HEK293 (cell line): ENCODE data around the gene UPP2.

Experiments
- CTCF ChIA-PET: fragments of 350-600 bp; formaldehyde crosslinking; extraction: SDS; loops from one replicate; lab custom pipeline; 2021; ENCODE audit warnings: antibody characterized with exemption; lab: Yijun Ruan, JAX
- POLR2A ChIA-PET: fragments of 300-600 bp; formaldehyde crosslinking; extraction: SDS; loops from one replicate; lab custom pipeline; 2020; ENCODE audit warnings: antibody characterized with exemption, inconsistent platforms; lab: Yijun Ruan, JAX
- H3K27ac ChIP-seq: fragments of 200-500 bp; sonication (Bioruptor generic); 2 replicates; pipeline ENCODE4 v1.5.1; 2014; ENCODE audit warnings: low read depth, low read length, control low read depth, inconsistent platforms; ENCODE audit errors: extremely low read depth
- H3K36me3 ChIP-seq, 2 experiments: fragments of 200-500 bp in 1 of 2; sonication (Bioruptor generic) in 1 of 2; 1 replicate in 1 of 2; 2 replicates in 1 of 2; pipeline ENCODE4 v1.5.1; 2014 to 2017; ENCODE audit warnings: inconsistent platforms in 2 of 2, low read length in 2 of 2; ENCODE audit not compliant: control insufficient read depth in 2 of 2, insufficient read depth in 1 of 2
- H3K4me1 ChIP-seq: fragments of 200-500 bp; sonication (Bioruptor generic); 2 replicates; pipeline ENCODE4 v1.5.1; 2014; ENCODE audit warnings: mild to moderate bottlenecking, low read length, inconsistent platforms; ENCODE audit not compliant: control insufficient read depth, insufficient read depth
- H3K4me3 ChIP-seq: 2 replicates; pipeline ENCODE4 v1.5.1; 2011; ENCODE audit warnings: low read depth, mild to moderate bottlenecking, control low read depth, low read length, moderate library complexity
- H3K9me3 ChIP-seq: fragments of 200-500 bp; sonication (Bioruptor generic); 2 replicates; pipeline ENCODE4 v1.5.1; 2014; ENCODE audit warnings: low read depth, low read length, inconsistent platforms; ENCODE audit not compliant: control insufficient read depth, insufficient read depth
- AEBP2 ChIP-seq: fragments of 450-650 bp; formaldehyde crosslinking; IDR thresholded peaks from 2 replicates; pipeline ENCODE4 v1.5.1; 2016; ENCODE audit warnings: missing biosample characterization, missing genetic modification characterization, borderline replicate concordance
- IKZF3 ChIP-seq: fragments of 450-650 bp; IDR thresholded peaks from 2 replicates; pipeline ENCODE4 v1.5.0; 2018; ENCODE audit warnings: missing biosample characterization, mild to moderate bottlenecking, missing genetic modification characterization, moderate library complexity
- KLF1 ChIP-seq: fragments of 450-650 bp; formaldehyde crosslinking; IDR thresholded peaks from 2 replicates; pipeline ENCODE4 v1.5.1; 2016; ENCODE audit warnings: missing biosample characterization, missing genetic modification characterization
- PRDM1 ChIP-seq: fragments of 450-650 bp; formaldehyde crosslinking; IDR thresholded peaks from 2 replicates; pipeline ENCODE4; 2016; ENCODE audit warnings: missing biosample characterization, missing genetic modification characterization
- PRDM6 ChIP-seq: fragments of 450-650 bp; formaldehyde crosslinking; IDR thresholded peaks from 2 replicates; pipeline ENCODE4 v1.5.1; 2017; ENCODE audit warnings: missing biosample characterization, missing genetic modification characterization
- ZBTB11 ChIP-seq: fragments of 450-650 bp; formaldehyde crosslinking; conservative IDR thresholded peaks from 2 replicates; pipeline ENCODE4 v1.5.1; 2016; ENCODE audit warnings: low read depth, missing biosample characterization, missing genetic modification characterization
- ZFP3 ChIP-seq: fragments of 450-650 bp; formaldehyde crosslinking; IDR thresholded peaks from 2 replicates; pipeline ENCODE4 v1.5.1; 2016; ENCODE audit warnings: low read depth, missing biosample characterization, missing genetic modification characterization
- ZNF174 ChIP-seq: fragments of 450-650 bp; formaldehyde crosslinking; IDR thresholded peaks from 2 replicates; pipeline ENCODE4 v1.5.0; 2017; ENCODE audit warnings: missing biosample characterization, mild to moderate bottlenecking, missing genetic modification characterization
- ZNF366 ChIP-seq: fragments of 450-650 bp; formaldehyde crosslinking; conservative IDR thresholded peaks from 2 replicates; pipeline ENCODE4 v1.5.1; 2016; ENCODE audit warnings: missing biosample characterization, missing genetic modification characterization
- ZNF544 ChIP-seq: fragments of 450-650 bp; formaldehyde crosslinking; IDR thresholded peaks from 2 replicates; pipeline ENCODE4 v1.5.0; 2017; ENCODE audit warnings: missing biosample characterization, missing genetic modification characterization
- ZNF549 ChIP-seq: fragments of 450-650 bp; IDR thresholded peaks from 2 replicates; pipeline ENCODE4 v1.5.1; 2018; ENCODE audit warnings: missing biosample characterization, missing genetic modification characterization, mild to moderate bottlenecking, inconsistent platforms, moderate library complexity
- ZNF704 ChIP-seq: fragments of 450-650 bp; formaldehyde crosslinking; IDR thresholded peaks from 2 replicates; pipeline ENCODE4 v1.5.1; 2016; ENCODE audit warnings: missing biosample characterization, missing genetic modification characterization
- ZNF707 ChIP-seq: fragments of 450-650 bp; formaldehyde crosslinking; IDR thresholded peaks from 2 replicates; pipeline ENCODE4 v1.5.1; 2016; ENCODE audit warnings: missing biosample characterization, missing genetic modification characterization
- ZNF776 ChIP-seq: fragments of 450-650 bp; formaldehyde crosslinking; IDR thresholded peaks from 2 replicates; pipeline ENCODE4 v1.5.0; 2017; ENCODE audit warnings: missing biosample characterization, missing genetic modification characterization, borderline replicate concordance
- ZNF830 ChIP-seq: fragments of 450-650 bp; IDR thresholded peaks from 2 replicates; pipeline ENCODE4 v1.5.0; 2018; ENCODE audit warnings: missing biosample characterization, missing genetic modification characterization, low read depth, mild to moderate bottlenecking, moderate library complexity

The UPP2 gene

GRCh38 chr2:158128168-158128973, 26.7 kb downstream of the UPP2 start (continued):
- TF ChIP-seq ZBTB11 (tag by site-specific recombination) (no peak), ZNF704 (no peak), ZNF174 (no peak), PRDM6 (tag by site-specific recombination) (no peak), IKZF3 (tag by site-specific recombination) (no peak)
- TF ChIP-seq, all 188 proteins: peak for 0

GRCh38 chr2:158129037-158129436, 27.4 kb downstream of the UPP2 start:
- ChIA-PET POLR2A (no interaction called here), CTCF (no interaction called here)
- no peaks in the 10 kb centered on the region; the same call in 1 of the 2 replicates for H3K4me1 ChIP-seq
- H3K36me3 ChIP-seq = no peaks in the 10 kb centered on the region
- H3K4me3 ChIP-seq = no peak overlapping the region
- no peak for TF ChIP-seq ZNF707 (tag by site-specific recombination)
- TF ChIP-seq PRDM1 = no peak
- TF ChIP-seq ZNF544 (tag by site-specific recombination) = no peak
- no peak for TF ChIP-seq ZNF830
- no peak for TF ChIP-seq ZNF776 (tag by site-specific recombination)
- no peak for TF ChIP-seq ZNF549 (tag by site-specific recombination)
- TF ChIP-seq ZFP3 (tag by site-specific recombination) = no peak
- no peak for TF ChIP-seq ZNF366
- no peaks in the 10 kb centered on the region for H3K9me3 ChIP-seq
- no peak overlapping the region for H3K27ac ChIP-seq

GRCh38 chr2:158130832-158131473, 29.3 kb downstream of the UPP2 start:
- ChIA-PET POLR2A (no interaction called here), CTCF (no interaction called here)
- no peaks in the 10 kb centered on the region; the same call in 1 of the 2 replicates for H3K4me1 ChIP-seq
- TF ChIP-seq AEBP2 (tag by site-specific recombination) (no peak), KLF1 (tag by site-specific recombination) (no peak)
- H3K9me3 ChIP-seq = no peaks in the 10 kb centered on the region
- H3K36me3 ChIP-seq = no peaks in the 10 kb centered on the region
- no peak overlapping the region for H3K4me3 ChIP-seq
- H3K27ac ChIP-seq = no peak overlapping the region
